Immature natural killer cell (primary cell): ENCODE measurements around the gene UBN1. TPM values are rescaled to one million over a fixed set of nuclear protein-coding genes. Genes with fewer than 3 reads are reported as not detected.

Experiments used
- DNase-seq, 3 donors: peaks; one replicate each; pipeline ENCODE4 v3.0.0; 2022; ENCODE audit warnings: mixed read lengths in 1 of 3
- H3K27ac Mint-ChIP-seq, 6 donors: one replicate each; pipeline ENCODE4 v1.8.0; 2020; ENCODE audit warnings: mixed read lengths in 6 of 6, mild to moderate bottlenecking in 5 of 6, inconsistent platforms in 4 of 6, moderate library complexity in 3 of 6
- H3K27me3 Mint-ChIP-seq, 3 donors: one replicate each; pipeline ENCODE4 v1.8.0; 2020 to 2021; ENCODE audit warnings: low read depth in 3 of 3, mild to moderate bottlenecking in 3 of 3, mixed read lengths in 3 of 3, moderate library complexity in 3 of 3, inconsistent platforms in 1 of 3
- H3K36me3 Mint-ChIP-seq, 3 donors: one replicate each; pipeline ENCODE4 v1.8.0; 2020; ENCODE audit warnings: mixed read lengths in 3 of 3, inconsistent platforms in 2 of 3, mild to moderate bottlenecking in 2 of 3
- H3K4me1 Mint-ChIP-seq, 2 donors: one replicate each; pipeline ENCODE4 v1.8.0; 2020; ENCODE audit warnings: inconsistent platforms in 2 of 2, mild to moderate bottlenecking in 2 of 2, mixed read lengths in 2 of 2, moderate library complexity in 1 of 2
- H3K4me3 Mint-ChIP-seq, 5 donors: one replicate each; pipeline ENCODE4 v1.8.0; 2020; ENCODE audit warnings: mild to moderate bottlenecking in 5 of 5, mixed read lengths in 5 of 5, inconsistent platforms in 3 of 5, moderate library complexity in 3 of 5
- H3K9me3 Mint-ChIP-seq, 6 donors: one replicate each; pipeline ENCODE4 v1.8.0; 2020; ENCODE audit warnings: mild to moderate bottlenecking in 6 of 6, mixed read lengths in 6 of 6, inconsistent platforms in 4 of 6, moderate library complexity in 3 of 6
- polyA plus RNA-seq, 3 donors: library from polyadenylated mRNA; unstranded; fragments of 300-500 nt; fragmentation: Illumina TruSeq; gene quantifications; one replicate each; pipeline ENCODE4 v1.2.3, GENCODE V29; 2021

The UBN1 gene
- polyA plus RNA-seq, 3 donors from 2014 or later, result 2.8 to 30.7 (median 13.9) TPM

- Mint-ChIP-seq H3K4me1 (peaks cover 14 to 24% of the 10 kb centered on the region in 2 donors), H3K36me3 (peaks cover 8 to 46% (median 24%) of the 10 kb centered on the region in 3 donors), H3K9me3 (no peaks in the 10 kb centered on the region), H3K27ac (no peak overlapping the region), H3K4me3 (no peak overlapping the region), H3K27me3 (peaks cover 2 to 7% (median 2%) of the 10 kb centered on the region in 3 donors)
- no peak for DNase-seq
These were observed 8.5 kb downstream of the UBN1 start for GRCh38 chr16:4855804-4856203.

GRCh38 chr16:4859190-4859899, 12.1 kb downstream of the UBN1 start:
- no peak for DNase-seq
- H3K36me3 Mint-ChIP-seq, result peaks cover 8 to 63% (median 24%) of the 10 kb centered on the region in 3 donors
- H3K9me3 Mint-ChIP-seq, result no peaks in the 10 kb centered on the region
- H3K27ac Mint-ChIP-seq, result peak overlapping the region in 1 of 6 donors; percentile 13
- H3K4me1 Mint-ChIP-seq, result peaks cover 6 to 23% of the 10 kb centered on the region in 2 donors
- H3K27me3 Mint-ChIP-seq, result peaks cover 2 to 5% (median 2%) of the 10 kb centered on the region in 3 donors
- no peak overlapping the region for H3K4me3 Mint-ChIP-seq

GRCh38 chr16:4859900-4860255, 12.6 kb downstream of the UBN1 start:
- Mint-ChIP-seq H3K27ac (no peak overlapping the region), H3K4me1 (peaks cover 8 to 28% of the 10 kb centered on the region in 2 donors), H3K36me3 (peaks cover 8 to 63% (median 24%) of the 10 kb centered on the region in 3 donors), H3K4me3 (peak overlapping the region in 1 of 5 donors; percentile 21), H3K27me3 (peaks cover 2 to 5% (median 2%) of the 10 kb centered on the region in 3 donors), H3K9me3 (no peaks in the 10 kb centered on the region)
- DNase-seq, result no peak

- no peak for DNase-seq
- Mint-ChIP-seq H3K4me1 (peaks cover 9 to 32% of the 10 kb centered on the region in 2 donors), H3K9me3 (no peaks in the 10 kb centered on the region), H3K27ac (no peak overlapping the region), H3K36me3 (peaks cover 8 to 59% (median 24%) of the 10 kb centered on the region in 3 donors), H3K27me3 (peaks cover 2 to 7% (median 2%) of the 10 kb centered on the region in 3 donors), H3K4me3 (no peak overlapping the region)
These were observed 13.6 kb downstream of the UBN1 start for GRCh38 chr16:4860727-4861342.

GRCh38 chr16:4862639-4863038, 15.4 kb downstream of the UBN1 start:
- Mint-ChIP-seq H3K27me3 (peaks cover 2 to 9% (median 2%) of the 10 kb centered on the region in 3 donors), H3K4me3 (no peak overlapping the region), H3K27ac (no peak overlapping the region)

GRCh38 chr16:4864728-4865127, 17.4 kb downstream of the UBN1 start:
- H3K27ac Mint-ChIP-seq, result peak overlapping the region in 1 of 6 donors; percentile 38
- DNase-seq, result no peak
- H3K4me1 Mint-ChIP-seq, result peaks cover 13 to 64% of the 10 kb centered on the region in 2 donors
- peaks cover 7 to 43% (median 8%) of the 10 kb centered on the region in 3 donors for H3K36me3 Mint-ChIP-seq
- no peaks in the 10 kb centered on the region for H3K9me3 Mint-ChIP-seq
- no peak overlapping the region for H3K4me3 Mint-ChIP-seq
- peaks cover 2 to 4% (median 3%) of the 10 kb centered on the region in 3 donors for H3K27me3 Mint-ChIP-seq

More at GRCh38 chr16:4862639-4863038, 15.4 kb downstream of the UBN1 start:
- Mint-ChIP-seq H3K9me3 (no peaks in the 10 kb centered on the region), H3K36me3 (peaks cover 8 to 50% (median 24%) of the 10 kb centered on the region in 3 donors), H3K4me1 (peaks cover 11 to 44% of the 10 kb centered on the region in 2 donors)
- DNase-seq, result no peak

- no peak overlapping the region for H3K4me3 Mint-ChIP-seq
- H3K27me3 Mint-ChIP-seq, result peaks cover 1 to 4% (median 3%) of the 10 kb centered on the region in 3 donors
- H3K27ac Mint-ChIP-seq, result no peak overlapping the region
- no peaks in the 10 kb centered on the region for H3K9me3 Mint-ChIP-seq
- H3K36me3 Mint-ChIP-seq, result peaks cover 2 to 42% (median 4%) of the 10 kb centered on the region in 3 donors
- DNase-seq, result no peak
- peaks cover 16 to 66% of the 10 kb centered on the region in 2 donors for H3K4me1 Mint-ChIP-seq
These were observed 18.1 kb downstream of the UBN1 start for GRCh38 chr16:4865231-4865860.

- Mint-ChIP-seq H3K4me3 (no peak overlapping the region), H3K36me3 (peaks cover 6 to 42% (median 9%) of the 10 kb centered on the region in 3 donors), H3K9me3 (no peaks in the 10 kb centered on the region), H3K27me3 (peaks cover 1 to 4% (median 3%) of the 10 kb centered on the region in 3 donors), H3K4me1 (peaks cover 23 to 66% of the 10 kb centered on the region in 2 donors), H3K27ac (no peak overlapping the region)
- DNase-seq, result no peak
These were observed 19.3 kb downstream of the UBN1 start for GRCh38 chr16:4866586-4866985.

- no peak for DNase-seq
- peaks cover 22 to 63% of the 10 kb centered on the region in 2 donors for H3K4me1 Mint-ChIP-seq
- peaks cover 1 to 4% (median 3%) of the 10 kb centered on the region in 3 donors for H3K27me3 Mint-ChIP-seq
- H3K9me3 Mint-ChIP-seq, result no peaks in the 10 kb centered on the region
- no peak overlapping the region for H3K4me3 Mint-ChIP-seq
- no peak overlapping the region for H3K27ac Mint-ChIP-seq
- H3K36me3 Mint-ChIP-seq, result peaks cover 9 to 40% (median 17%) of the 10 kb centered on the region in 3 donors
These were observed 20.7 kb downstream of the UBN1 start for GRCh38 chr16:4868026-4868425.

GRCh38 chr16:4868535-4868934, 21.3 kb downstream of the UBN1 start:
- Mint-ChIP-seq H3K36me3 (peaks cover 13 to 43% (median 20%) of the 10 kb centered on the region in 3 donors), H3K4me3 (no peak overlapping the region), H3K4me1 (peaks cover 22 to 57% of the 10 kb centered on the region in 2 donors), H3K27ac (peak overlapping the region in 1 of 6 donors; percentile 49), H3K27me3 (peaks cover 1 to 4% (median 3%) of the 10 kb centered on the region in 3 donors), H3K9me3 (no peaks in the 10 kb centered on the region)
- DNase-seq, result no peak

- Mint-ChIP-seq H3K4me1 (peaks cover 22 to 50% of the 10 kb centered on the region in 2 donors), H3K27ac (peak overlapping the region in 1 of 6 donors; percentile 40), H3K9me3 (no peaks in the 10 kb centered on the region), H3K36me3 (peaks cover 13 to 41% (median 20%) of the 10 kb centered on the region in 3 donors), H3K4me3 (no peak overlapping the region), H3K27me3 (peaks cover 1 to 4% (median 3%) of the 10 kb centered on the region in 3 donors)
- no peak for DNase-seq
These were observed 22.0 kb downstream of the UBN1 start for GRCh38 chr16:4869147-4869805.

- no peak for DNase-seq
- Mint-ChIP-seq H3K4me1 (peaks cover 20 to 41% of the 10 kb centered on the region in 2 donors), H3K27me3 (peaks cover 1 to 4% (median 3%) of the 10 kb centered on the region in 3 donors), H3K36me3 (peaks cover 19 to 48% (median 20%) of the 10 kb centered on the region in 3 donors), H3K9me3 (no peaks in the 10 kb centered on the region), H3K27ac (peak overlapping the region in 1 of 6 donors; percentile 26), H3K4me3 (no peak overlapping the region)
These were observed 22.9 kb downstream of the UBN1 start for GRCh38 chr16:4870138-4870671.

- Mint-ChIP-seq H3K4me1 (peaks cover 19 to 40% of the 10 kb centered on the region in 2 donors), H3K36me3 (peaks cover 22 to 54% (median 24%) of the 10 kb centered on the region in 3 donors), H3K9me3 (no peaks in the 10 kb centered on the region), H3K4me3 (no peak overlapping the region), H3K27ac (peak overlapping the region in 3 of 6 donors; percentile 1 to 61 (median 35)), H3K27me3 (peaks cover 1 to 3% (median 2%) of the 10 kb centered on the region in 3 donors)
- no peak for DNase-seq
These were observed 23.8 kb downstream of the UBN1 start for GRCh38 chr16:4871071-4871470.
